ENCODE results near the gene PMP22. TPM values are rescaled to one million over a fixed set of nuclear protein-coding genes. Genes with fewer than 3 reads are reported as not detected.

PMP22 gene
- total and polyA plus RNA-seq, 5 donors, result 116 to 137 (median 126) TPM

Small RNAs within 50 kb of the gene (microRNA-seq; reads per million reads assigned to microRNA genes)
- 0 reads per million in 2 donors for gene MIR4731

Other genes starting within 250 kb of the PMP22 start
- under 1 TPM in 3 of 4 donors, not detected in 1; 0.53 to 0.81 (median 0.77) TPM for gene TEKT3, start 76.3 kb upstream of the PMP22 start, total RNA-seq
- 0.32 TPM for gene TEKT3, start 76.3 kb upstream of the PMP22 start, polyA plus RNA-seq
- gene CDRT4, start 202.3 kb upstream of the PMP22 start, total RNA-seq, result 1 to 10 TPM; 1.4 to 3.6 (median 2.3) TPM
- gene CDRT4, start 202.3 kb upstream of the PMP22 start, polyA plus RNA-seq, result 2.7 TPM

All from right cardiac atrium (tissue), 5 donors.